Measurements from ENCODE around the gene ZNF775. TPM values are rescaled to one million over a fixed set of nuclear protein-coding genes. Genes with fewer than 3 reads are reported as not detected.

The ZNF775 gene
- total RNA-seq, 1 experiment from 2014 or later = 3.7 TPM

DNA sequence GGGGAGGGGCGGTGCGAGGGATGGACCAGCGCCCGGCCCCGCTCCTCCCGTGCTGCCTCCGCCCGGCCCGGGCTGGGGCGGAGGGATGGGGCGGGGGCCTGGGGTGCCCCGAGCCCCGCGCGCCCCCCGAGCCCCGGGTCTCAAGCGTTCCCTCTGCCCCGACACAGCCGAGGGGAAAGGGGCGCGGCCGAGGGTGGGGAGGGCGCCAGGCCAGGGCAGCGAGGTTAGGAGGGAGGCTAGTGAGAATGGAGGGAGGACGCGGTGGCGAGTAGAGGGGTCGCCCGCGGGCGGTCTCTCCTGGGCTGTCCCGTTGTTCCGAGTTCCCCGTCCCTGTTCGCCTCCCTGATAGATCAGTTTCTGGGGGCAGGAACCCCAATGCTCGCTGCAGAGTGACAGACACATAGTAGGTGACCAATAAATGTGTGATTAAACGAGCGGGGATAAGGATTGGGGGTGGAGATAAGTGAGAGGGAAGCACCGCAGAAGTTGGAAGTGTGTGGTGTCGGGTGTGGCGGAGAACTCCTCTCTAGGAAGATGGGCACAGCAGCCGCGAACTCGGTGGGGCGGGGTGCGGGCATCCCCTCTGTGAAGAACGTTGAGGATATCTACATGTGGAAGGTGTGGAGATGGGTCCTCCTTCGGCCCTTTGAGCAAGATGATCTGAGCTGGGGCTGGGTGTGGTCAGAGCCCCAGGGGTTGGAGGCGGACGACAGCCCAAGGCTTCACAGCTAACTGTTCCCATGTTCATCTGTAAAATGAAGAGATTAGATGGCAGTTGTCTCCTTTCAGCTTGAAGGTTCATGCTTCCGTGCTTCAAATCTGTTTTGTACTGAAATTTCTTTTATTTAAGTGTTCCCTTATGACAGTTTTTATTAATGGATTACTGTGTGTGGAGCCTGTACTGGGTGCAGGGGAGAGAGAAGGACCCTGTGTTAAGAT is 580 bp downstream of the ZNF775 start:
- BruUV-seq (replicated peaks) = no TSS peak
- H4K20me1 ChIP-seq (ENCODE audit: low read length) = no peaks in the 10 kb centered on the region
- peak overlapping the region; percentile 77 for H3K9ac ChIP-seq (ENCODE audit: low read length)
- ATAC-seq (peak; percentile 5), DNase-seq (peak; percentile 22)
- no peaks in the 10 kb centered on the region for H3K9me2 ChIP-seq (replicated peaks; ENCODE audit: low read length)
- intact Hi-C loops (cut with micrococcal nuclease) = loop anchor here (1.0 to 5.0 kb wide), 5 partner anchors 11 to 57 kb away; partner anchors contain the start of genes ACTR3C and LRRC61
- peak overlapping the region; percentile 89 for H3K4me3 ChIP-seq (ENCODE audit: low read length)
- ChIA-PET POLR2A (ENCODE audit: unreplicated experiment) (no interaction called here), CTCF (no interaction called here)
- H3K27ac ChIP-seq (ENCODE audit: low read length) = no peak overlapping the region
- no peak for TF ChIP-seq EZH2phosphoT487 (IDR thresholded peaks at IDR 0.05; ENCODE audit: borderline replicate concordance, low read length)
- no peak for TF ChIP-seq EZH2 (IDR thresholded peaks at IDR 0.05; ENCODE audit: low read length, unreplicated experiment)
- TF ChIP-seq, protein P1, sequence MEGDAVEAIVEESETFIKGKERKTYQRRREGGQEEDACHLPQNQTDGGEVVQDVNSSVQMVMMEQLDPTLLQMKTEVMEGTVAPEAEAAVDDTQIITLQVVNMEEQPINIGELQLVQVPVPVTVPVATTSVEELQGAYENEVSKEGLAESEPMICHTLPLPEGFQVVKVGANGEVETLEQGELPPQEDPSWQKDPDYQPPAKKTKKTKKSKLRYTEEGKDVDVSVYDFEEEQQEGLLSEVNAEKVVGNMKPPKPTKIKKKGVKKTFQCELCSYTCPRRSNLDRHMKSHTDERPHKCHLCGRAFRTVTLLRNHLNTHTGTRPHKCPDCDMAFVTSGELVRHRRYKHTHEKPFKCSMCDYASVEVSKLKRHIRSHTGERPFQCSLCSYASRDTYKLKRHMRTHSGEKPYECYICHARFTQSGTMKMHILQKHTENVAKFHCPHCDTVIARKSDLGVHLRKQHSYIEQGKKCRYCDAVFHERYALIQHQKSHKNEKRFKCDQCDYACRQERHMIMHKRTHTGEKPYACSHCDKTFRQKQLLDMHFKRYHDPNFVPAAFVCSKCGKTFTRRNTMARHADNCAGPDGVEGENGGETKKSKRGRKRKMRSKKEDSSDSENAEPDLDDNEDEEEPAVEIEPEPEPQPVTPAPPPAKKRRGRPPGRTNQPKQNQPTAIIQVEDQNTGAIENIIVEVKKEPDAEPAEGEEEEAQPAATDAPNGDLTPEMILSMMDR (conservative IDR thresholded peaks at IDR 0.05; ENCODE audit: low read depth, low read length) = no peak
- peaks cover 18% of the 10 kb centered on the region for H3K4me1 ChIP-seq (ENCODE audit: insufficient read depth, low read length)
- no peaks in the 10 kb centered on the region for H3K27me3 ChIP-seq (ENCODE audit: low read length)
- peak overlapping the region; percentile 91 for H3K4me2 ChIP-seq (ENCODE audit: low read length)
- peaks cover 5% of the 10 kb centered on the region for H3F3A ChIP-seq (ENCODE audit: low read length, unreplicated experiment)
- H2AFZ ChIP-seq (ENCODE audit: low read length) = peak overlapping the region; percentile 81
- no peaks in the 10 kb centered on the region for H3K36me3 ChIP-seq (ENCODE audit: low read depth, low read length)
- no peaks in the 10 kb centered on the region for H3K79me2 ChIP-seq (ENCODE audit: low read length)
- H3K9me3 ChIP-seq (ENCODE audit: low read length) = no peaks in the 10 kb centered on the region

DNA sequence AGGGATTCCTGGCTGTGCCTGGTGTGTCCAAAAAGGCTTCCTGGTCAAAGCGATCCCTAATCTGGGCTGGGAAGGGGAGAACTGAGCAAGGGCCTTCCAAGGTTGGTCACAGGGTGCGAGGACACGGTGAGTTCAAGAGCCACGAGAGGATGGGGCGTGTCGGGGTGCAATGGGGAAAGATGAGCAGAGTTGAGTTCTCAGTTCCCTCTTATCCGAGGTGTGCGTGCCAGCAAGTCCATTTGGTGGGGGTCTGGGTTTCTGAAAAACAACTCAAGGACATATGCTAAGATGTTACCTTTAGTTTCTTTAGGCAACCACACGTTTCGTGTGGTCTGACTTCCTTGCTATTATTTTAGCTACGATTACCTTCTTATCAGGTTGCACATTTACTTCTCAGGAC is 1.3 kb downstream of the ZNF775 start:
- Histone ChIP-seq H3K36me3 (ENCODE audit: low read depth, low read length) (no peaks in the 10 kb centered on the region), H3K4me1 (ENCODE audit: insufficient read depth, low read length) (peaks cover 18% of the 10 kb centered on the region), H3K4me2 (ENCODE audit: low read length) (peak overlapping the region; percentile 91), H3K9ac (ENCODE audit: low read length) (no peak overlapping the region), H3K79me2 (ENCODE audit: low read length) (no peaks in the 10 kb centered on the region), H4K20me1 (ENCODE audit: low read length) (no peaks in the 10 kb centered on the region), H3K27me3 (ENCODE audit: low read length) (no peaks in the 10 kb centered on the region), H3K4me3 (ENCODE audit: low read length) (peak overlapping the region; percentile 89; the same call in 1 of the 2 replicates), H3K27ac (ENCODE audit: low read length) (no peak overlapping the region), H3K9me3 (ENCODE audit: low read length) (no peaks in the 10 kb centered on the region), H3F3A (ENCODE audit: low read length, unreplicated experiment) (peaks cover 5% of the 10 kb centered on the region), H2AFZ (ENCODE audit: low read length) (no peak overlapping the region), H3K9me2 (replicated peaks; ENCODE audit: low read length) (no peaks in the 10 kb centered on the region)
- BruUV-seq (replicated peaks) = no TSS peak
- ATAC-seq (no peak), DNase-seq (no peak)
- intact Hi-C loops (cut with micrococcal nuclease) = loop anchor here (1.0 kb wide), 1 partner anchor 20 kb away; no protein-coding TSS in a partner anchor
- POLR2A ChIA-PET (ENCODE audit: unreplicated experiment) = no interaction called here
- CTCF ChIA-PET = no interaction called here
- TF ChIP-seq EZH2 (IDR thresholded peaks at IDR 0.05; ENCODE audit: low read length, unreplicated experiment) (no peak), EZH2phosphoT487 (IDR thresholded peaks at IDR 0.05; ENCODE audit: borderline replicate concordance, low read length) (no peak)
- TF ChIP-seq, protein P1 (conservative IDR thresholded peaks at IDR 0.05; ENCODE audit: low read depth, low read length) = no peak

DNA sequence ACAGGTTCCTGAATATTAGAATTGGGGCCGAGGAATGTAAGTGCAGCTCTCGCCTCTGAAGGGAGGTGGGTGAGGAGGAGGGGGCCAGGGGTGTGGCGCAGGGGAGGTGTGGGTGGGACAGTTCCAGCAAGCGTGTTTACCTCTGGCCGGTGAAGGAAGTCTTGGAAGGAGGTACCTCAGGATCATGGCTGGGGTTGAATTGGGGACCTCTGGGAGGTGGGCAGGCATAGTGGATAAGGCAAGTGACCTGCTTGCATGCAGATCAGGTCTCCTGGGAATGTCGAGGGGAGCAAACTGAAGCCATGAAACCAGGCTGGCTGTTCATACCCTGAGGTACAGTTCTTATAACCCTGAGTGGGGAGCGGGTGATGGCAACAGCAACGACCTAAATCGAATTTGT is 2.0 kb downstream of the ZNF775 start:
- Histone ChIP-seq H3K79me2 (ENCODE audit: low read length) (no peaks in the 10 kb centered on the region), H3K9me2 (replicated peaks; ENCODE audit: low read length) (no peaks in the 10 kb centered on the region), H3K4me3 (ENCODE audit: low read length) (no peak overlapping the region), H3K4me2 (ENCODE audit: low read length) (no peak overlapping the region), H2AFZ (ENCODE audit: low read length) (no peak overlapping the region), H3K9ac (ENCODE audit: low read length) (no peak overlapping the region), H3K4me1 (ENCODE audit: insufficient read depth, low read length) (peaks cover 18% of the 10 kb centered on the region), H3K27ac (ENCODE audit: low read length) (no peak overlapping the region), H4K20me1 (ENCODE audit: low read length) (no peaks in the 10 kb centered on the region), H3K27me3 (ENCODE audit: low read length) (no peaks in the 10 kb centered on the region), H3K36me3 (ENCODE audit: low read depth, low read length) (no peaks in the 10 kb centered on the region), H3K9me3 (ENCODE audit: low read length) (no peaks in the 10 kb centered on the region), H3F3A (ENCODE audit: low read length, unreplicated experiment) (peaks cover 5% of the 10 kb centered on the region)
- CTCF ChIA-PET = no interaction called here
- DNase-seq (no peak), ATAC-seq (no peak)
- no TSS peak for BruUV-seq (replicated peaks)
- TF ChIP-seq, protein P1 (conservative IDR thresholded peaks at IDR 0.05; ENCODE audit: low read depth, low read length) = no peak
- TF ChIP-seq EZH2 (IDR thresholded peaks at IDR 0.05; ENCODE audit: low read length, unreplicated experiment) (no peak), EZH2phosphoT487 (IDR thresholded peaks at IDR 0.05; ENCODE audit: borderline replicate concordance, low read length) (no peak)
- POLR2A ChIA-PET (ENCODE audit: unreplicated experiment) = no interaction called here
- intact Hi-C loops (cut with micrococcal nuclease) = no loop called here
